DOHH2 (cell line): Measurements from ENCODE around the gene SYNDIG1.

Experiments used
- H3F3A ChIP-seq: fragments of 200-600 bp; sonication (generic), shearing (Covaris generic); 2 replicates; pipeline ENCODE4 v1.6.0; 2016; ENCODE audit warnings: antibody characterized with exemption, mild to moderate bottlenecking; ENCODE audit not compliant: control insufficient read depth, insufficient read depth
- H3K27ac ChIP-seq: fragments of 200-600 bp; sonication (generic); 2 replicates; pipeline ENCODE4 v1.5.1; 2014; ENCODE audit warnings: low read depth, mild to moderate bottlenecking, low read length, moderate library complexity
- H3K27me3 ChIP-seq: fragments of 200-600 bp; sonication (generic); 2 replicates; pipeline ENCODE4 v1.6.1; 2014; ENCODE audit warnings: mild to moderate bottlenecking, low read length, mixed read lengths; ENCODE audit not compliant: control insufficient read depth
- H3K36me3 ChIP-seq: fragments of 200-600 bp; sonication (generic); 2 replicates; pipeline ENCODE4 v1.6.1; 2014; ENCODE audit warnings: mild to moderate bottlenecking, low read length, moderate library complexity, mixed read lengths; ENCODE audit not compliant: control insufficient read depth
- H3K4me1 ChIP-seq: fragments of 200-600 bp; sonication (generic); 2 replicates; pipeline ENCODE4 v1.6.1; 2014; ENCODE audit warnings: mild to moderate bottlenecking, low read length, mixed read lengths; ENCODE audit not compliant: control insufficient read depth
- H3K4me2 ChIP-seq: fragments of 200-600 bp; sonication (generic); 2 replicates; pipeline ENCODE4 v1.6.0; 2014; ENCODE audit warnings: mild to moderate bottlenecking, low read length, moderate library complexity
- H3K4me3 ChIP-seq: fragments of 200-600 bp; sonication (generic); 2 replicates; pipeline ENCODE4 v1.5.1; 2014; ENCODE audit warnings: mild to moderate bottlenecking, low read length, mixed read lengths
- H3K79me2 ChIP-seq: fragments of 200-600 bp; sonication (generic); 2 replicates; pipeline ENCODE4 v1.6.1; 2014; ENCODE audit warnings: mild to moderate bottlenecking, low read length, mixed read lengths; ENCODE audit not compliant: control insufficient read depth
- H3K9me2 ChIP-seq: fragments of 200-600 bp; sonication (generic); replicated peaks from 2 replicates; pipeline ENCODE4 v1.6.1; 2014; ENCODE audit warnings: mild to moderate bottlenecking, low read length, mixed read lengths; ENCODE audit not compliant: control insufficient read depth
- H3K9me3 ChIP-seq: fragments of 200-600 bp; sonication (generic); 2 replicates; pipeline ENCODE4 v1.6.1; 2014; ENCODE audit warnings: antibody characterized with exemption, low read length, mixed read lengths; ENCODE audit not compliant: control insufficient read depth, insufficient read depth
- H4K20me1 ChIP-seq: fragments of 200-600 bp; sonication (generic); 2 replicates; pipeline ENCODE4 v1.6.0; 2014; ENCODE audit warnings: low read depth, mild to moderate bottlenecking, antibody characterized with exemption, low read length, moderate library complexity; ENCODE audit not compliant: control insufficient read depth, insufficient read depth
- CTCF ChIP-seq: fragments of 200-600 bp; sonication (generic); IDR thresholded peaks from one replicate; pipeline ENCODE4 v1.5.1; 2014; ENCODE audit warnings: antibody characterized with exemption, mild to moderate bottlenecking, low read depth, low read length; ENCODE audit not compliant: poor library complexity, severe bottlenecking
- EZH2phosphoT487 ChIP-seq: fragments of 200-600 bp; sonication (generic); IDR thresholded peaks from 2 replicates; pipeline ENCODE4 v1.6.1; 2017; ENCODE audit warnings: borderline replicate concordance, mild to moderate bottlenecking, antibody characterized with exemption, low read length, moderate library complexity, mixed read lengths

The SYNDIG1 gene

GRCh38 chr20:24657196-24657595, 187.8 kb downstream of the SYNDIG1 start:
- H3K9me2 ChIP-seq: no peaks in the 10 kb centered on the region
- no peak overlapping the region for H3K4me2 ChIP-seq
- H3F3A ChIP-seq: no peaks in the 10 kb centered on the region
- no peaks in the 10 kb centered on the region for H4K20me1 ChIP-seq
- H3K9me3 ChIP-seq: no peaks in the 10 kb centered on the region
- H3K36me3 ChIP-seq: no peaks in the 10 kb centered on the region
- no peak overlapping the region for H3K27ac ChIP-seq
- no peak for TF ChIP-seq CTCF
- TF ChIP-seq EZH2phosphoT487: no peak
- H3K79me2 ChIP-seq: no peaks in the 10 kb centered on the region
- no peaks in the 10 kb centered on the region for H3K4me1 ChIP-seq
- H3K27me3 ChIP-seq: peaks cover 6% of the 10 kb centered on the region; the same call in 1 of the 2 replicates
- H3K4me3 ChIP-seq: no peak overlapping the region

GRCh38 chr20:24657878-24658620, 188.6 kb downstream of the SYNDIG1 start:
- no peak for TF ChIP-seq EZH2phosphoT487
- TF ChIP-seq CTCF: no peak
- no peaks in the 10 kb centered on the region for H3K27me3 ChIP-seq
- no peaks in the 10 kb centered on the region for H3K36me3 ChIP-seq
- no peaks in the 10 kb centered on the region for H3F3A ChIP-seq
- H3K4me3 ChIP-seq: no peak overlapping the region
- no peaks in the 10 kb centered on the region for H3K79me2 ChIP-seq
- no peak overlapping the region for H3K27ac ChIP-seq
- no peaks in the 10 kb centered on the region for H3K9me3 ChIP-seq
- H3K4me2 ChIP-seq: no peak overlapping the region
- H3K9me2 ChIP-seq: no peaks in the 10 kb centered on the region
- H3K4me1 ChIP-seq: no peaks in the 10 kb centered on the region
- no peaks in the 10 kb centered on the region for H4K20me1 ChIP-seq

- no peak overlapping the region for H3K4me3 ChIP-seq
- no peaks in the 10 kb centered on the region for H3K79me2 ChIP-seq
- no peaks in the 10 kb centered on the region for H3K4me1 ChIP-seq
- H3K9me2 ChIP-seq: no peaks in the 10 kb centered on the region
- H3F3A ChIP-seq: no peaks in the 10 kb centered on the region
- TF ChIP-seq EZH2phosphoT487 (no peak), CTCF (no peak)
- H3K27me3 ChIP-seq: no peaks in the 10 kb centered on the region
- no peak overlapping the region for H3K4me2 ChIP-seq
- H3K9me3 ChIP-seq: no peaks in the 10 kb centered on the region
- no peaks in the 10 kb centered on the region for H4K20me1 ChIP-seq
- no peak overlapping the region for H3K27ac ChIP-seq
- H3K36me3 ChIP-seq: no peaks in the 10 kb centered on the region
These were observed 189.7 kb downstream of the SYNDIG1 start for GRCh38 chr20:24658920-24659660.
